Mesenchymal stem cell (in vitro differentiated cells and primary cell): Measurements from ENCODE around the gene CILP2.

Experiments
- DNase-seq: peaks from one replicate; pipeline ENCODE4 v3.0.0-alpha.2; 2013
- H2AFZ ChIP-seq: one replicate; pipeline ENCODE4 v1.6.1; 2013; ENCODE audit warnings: low read depth, mild to moderate bottlenecking, control low read depth, inconsistent platforms, low read length, moderate library complexity
- H2AK5ac ChIP-seq: 2 replicates; pipeline ENCODE4 v1.6.1; 2013; ENCODE audit warnings: low read length, moderate library complexity, mild to moderate bottlenecking, inconsistent platforms; ENCODE audit not compliant: severe bottlenecking
- H2BK120ac ChIP-seq: one replicate; pipeline ENCODE4 v1.6.1; 2013; ENCODE audit warnings: low read depth, mild to moderate bottlenecking, inconsistent platforms, low read length, moderate library complexity
- H2BK12ac ChIP-seq, 2 experiments: one replicate each; pipeline ENCODE4 v1.6.1; 2013; ENCODE audit warnings: inconsistent platforms in 2 of 2, low read length in 2 of 2, mild to moderate bottlenecking in 2 of 2, moderate library complexity in 2 of 2, control low read depth in 1 of 2
- H2BK15ac ChIP-seq: one replicate; pipeline ENCODE4 v1.6.1; 2013; ENCODE audit warnings: mild to moderate bottlenecking, low read depth, inconsistent platforms; ENCODE audit not compliant: poor library complexity, severe bottlenecking
- H2BK5ac ChIP-seq: 2 replicates; pipeline ENCODE4 v1.6.1; 2013; ENCODE audit warnings: low read depth, mild to moderate bottlenecking, low read length, control low read depth, inconsistent platforms; ENCODE audit not compliant: poor library complexity, severe bottlenecking
- H3K14ac ChIP-seq, 2 experiments: one replicate each; pipeline ENCODE4 v1.6.1; 2013; ENCODE audit warnings: inconsistent platforms in 2 of 2, low read length in 2 of 2, control low read depth in 1 of 2, mild to moderate bottlenecking in 1 of 2, moderate library complexity in 1 of 2
- H3K18ac ChIP-seq, 2 experiments: one replicate each; pipeline ENCODE4 v1.6.1; 2013; ENCODE audit warnings: inconsistent platforms in 2 of 2, low read length in 2 of 2, control low read depth in 1 of 2, low read depth in 1 of 2, mild to moderate bottlenecking in 1 of 2
- H3K23ac ChIP-seq, 2 experiments: one replicate each; pipeline ENCODE4 v1.6.1; 2013; ENCODE audit warnings: inconsistent platforms in 2 of 2, low read length in 2 of 2, mild to moderate bottlenecking in 2 of 2, moderate library complexity in 2 of 2, control low read depth in 1 of 2
- H3K27ac ChIP-seq: 2 replicates; pipeline ENCODE4 v1.5.1; 2013; ENCODE audit warnings: mild to moderate bottlenecking, moderate library complexity, low read length, control low read depth, inconsistent platforms; ENCODE audit not compliant: poor library complexity, severe bottlenecking
- H3K27me3 ChIP-seq, 2 experiments: 2 replicates each; pipeline versions ENCODE4 v1.6.1 to v1.7.0; 2013; ENCODE audit warnings: low read length in 2 of 2, mild to moderate bottlenecking in 2 of 2, moderate library complexity in 2 of 2, control low read depth in 1 of 2, inconsistent platforms in 1 of 2; ENCODE audit not compliant: control insufficient read depth in 1 of 2, insufficient read depth in 1 of 2
- H3K36me3 ChIP-seq, 2 experiments: 2 replicates each; pipeline versions ENCODE4 v1.6.1 to v1.7.0; 2013; ENCODE audit warnings: low read length in 2 of 2, control low read depth in 1 of 2, inconsistent platforms in 1 of 2, low read depth in 1 of 2, mild to moderate bottlenecking in 1 of 2; ENCODE audit not compliant: insufficient read depth in 2 of 2, control insufficient read depth in 1 of 2
- H3K4ac ChIP-seq, 2 experiments: one replicate each; pipeline ENCODE4 v1.6.1; 2013; ENCODE audit warnings: inconsistent platforms in 2 of 2, low read length in 2 of 2, mild to moderate bottlenecking in 2 of 2, moderate library complexity in 2 of 2, control low read depth in 1 of 2, low read depth in 1 of 2
- H3K4me1 ChIP-seq: 2 replicates; pipeline ENCODE4 v1.6.1; 2013; ENCODE audit warnings: low read depth, low read length, control low read depth; ENCODE audit not compliant: control insufficient read depth, insufficient read depth
- H3K4me2 ChIP-seq: 2 replicates; pipeline ENCODE4 v1.6.1; 2013; ENCODE audit warnings: low read length, mild to moderate bottlenecking, inconsistent platforms; ENCODE audit not compliant: poor library complexity, severe bottlenecking
- H3K4me3 ChIP-seq, 2 experiments: 2 replicates each; pipeline versions ENCODE4 v1.5.1 to v1.7.0; 2013; ENCODE audit warnings: low read length in 2 of 2, mild to moderate bottlenecking in 2 of 2, control low read depth in 1 of 2, low read depth in 1 of 2; ENCODE audit not compliant: insufficient read depth in 1 of 2
- H3K79me1 ChIP-seq: replicated peaks from 2 replicates; pipeline ENCODE4 v1.6.1; 2013; ENCODE audit warnings: mild to moderate bottlenecking, control low read depth, low read length, inconsistent platforms; ENCODE audit not compliant: poor library complexity, severe bottlenecking
- H3K9ac ChIP-seq: 2 replicates; pipeline ENCODE4 v1.7.0; 2013; ENCODE audit warnings: mild to moderate bottlenecking, low read length, moderate library complexity
- H3K9me3 ChIP-seq: 2 replicates; pipeline ENCODE4 v1.7.0; 2013; ENCODE audit warnings: mild to moderate bottlenecking, low read length; ENCODE audit not compliant: control insufficient read depth
- H4K8ac ChIP-seq: one replicate; pipeline ENCODE4 v1.6.1; 2013; ENCODE audit warnings: inconsistent platforms, mild to moderate bottlenecking, low read length, moderate library complexity
- H4K91ac ChIP-seq: one replicate; pipeline ENCODE4 v1.6.1; 2013; ENCODE audit warnings: mild to moderate bottlenecking, low read length, inconsistent platforms
- WGBS: methylation state at CpG from one replicate; pipeline ENCODE4 v1.1.7; 2013; ENCODE audit warnings: mixed read lengths; 5-methylcytosine and 5-hydroxymethylcytosine counted together

CILP2 gene

DNA sequence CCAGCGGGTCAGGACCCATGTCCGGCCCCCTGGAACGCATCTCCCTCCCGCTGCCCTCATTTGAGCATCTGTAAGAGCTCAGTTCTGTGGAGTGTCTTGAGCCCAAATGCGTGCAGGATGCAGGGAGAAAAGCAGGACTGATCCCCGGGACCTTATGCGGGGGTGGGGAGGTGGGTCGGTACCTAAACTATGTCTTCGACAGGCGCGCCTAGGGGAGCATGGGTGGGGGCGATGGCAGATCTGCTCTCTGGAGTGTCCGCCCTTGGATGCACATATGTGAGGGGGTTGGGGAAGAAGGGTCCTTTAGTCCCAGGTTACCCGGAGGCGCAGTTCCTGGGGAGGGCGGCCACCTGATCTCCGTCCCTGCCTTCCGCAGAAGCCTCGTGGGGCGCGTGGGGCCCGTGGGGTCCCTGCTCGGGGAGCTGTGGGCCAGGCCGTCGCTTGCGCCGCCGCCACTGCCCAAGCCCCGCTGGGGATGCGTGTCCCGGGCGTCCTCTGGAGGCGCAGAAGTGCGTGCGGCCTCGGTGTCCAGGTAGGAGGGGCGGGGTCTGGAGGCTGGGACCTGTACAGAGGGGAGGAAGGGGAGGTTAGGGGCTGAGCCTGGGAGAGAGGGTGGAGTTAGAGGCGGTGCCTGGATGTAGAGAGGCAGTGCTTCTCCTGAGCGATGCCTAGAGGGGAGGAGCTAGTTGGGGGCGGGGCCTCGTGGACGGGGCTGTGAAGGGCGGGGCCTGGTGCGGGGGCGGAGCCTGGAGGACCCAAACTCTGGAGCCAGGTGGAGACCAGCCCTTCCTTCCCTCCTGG, 2.9 kb downstream of the CILP2 start:
- H3K4me3 ChIP-seq = no peak overlapping the region
- H2BK120ac ChIP-seq = no peak overlapping the region
- H2AFZ ChIP-seq = peak overlapping the region; percentile 29
- 20% methylated on average over 45 of the region's 45 CpGs for WGBS
- no peak overlapping the region for H3K4me2 ChIP-seq
- H4K8ac ChIP-seq = no peak overlapping the region
- no peak overlapping the region for H2BK15ac ChIP-seq
- peaks cover 0 to 9% of the 10 kb centered on the region in 2 experiments for H3K36me3 ChIP-seq
- H2BK12ac ChIP-seq = no peak overlapping the region
- peak overlapping the region in 1 of 2 experiments; percentile 34 for H3K18ac ChIP-seq
- H3K4me1 ChIP-seq = peaks cover 14% of the 10 kb centered on the region
- H3K79me1 ChIP-seq = no peaks in the 10 kb centered on the region
- DNase-seq = peak; percentile 43
- H3K23ac ChIP-seq = no peak overlapping the region
- no peak overlapping the region for H2AK5ac ChIP-seq
- H3K27me3 ChIP-seq = peaks cover 7 to 66% of the 10 kb centered on the region in 2 experiments
- H3K9ac ChIP-seq = no peak overlapping the region
- H2BK5ac ChIP-seq = no peak overlapping the region
- no peak overlapping the region for H4K91ac ChIP-seq
- no peak overlapping the region for H3K14ac ChIP-seq
- no peak overlapping the region for H3K27ac ChIP-seq
- H3K9me3 ChIP-seq = no peaks in the 10 kb centered on the region
- no peak overlapping the region for H3K4ac ChIP-seq

- DNase-seq = no peak
- Histone ChIP-seq H4K91ac (no peak overlapping the region), H2AFZ (no peak overlapping the region), H2BK5ac (no peak overlapping the region), H3K9me3 (no peaks in the 10 kb centered on the region), H3K4me2 (no peak overlapping the region), H3K36me3 (peaks cover 0 to 8% of the 10 kb centered on the region in 2 experiments), H2AK5ac (no peak overlapping the region), H3K14ac (peak overlapping the region in 1 of 2 experiments; percentile 36), H4K8ac (no peak overlapping the region), H3K4ac (no peak overlapping the region), H3K18ac (no peak overlapping the region), H2BK12ac (no peak overlapping the region), H3K27me3 (peaks cover 7 to 72% of the 10 kb centered on the region in 2 experiments), H3K79me1 (no peaks in the 10 kb centered on the region), H3K4me1 (peaks cover 14% of the 10 kb centered on the region), H2BK120ac (no peak overlapping the region), H3K23ac (no peak overlapping the region), H3K27ac (no peak overlapping the region), H3K4me3 (no peak overlapping the region), H3K9ac (no peak overlapping the region), H2BK15ac (no peak overlapping the region)
- 91% methylated on average over 16 of the region's 16 CpGs for WGBS
Measured at GRCh38 chr19:19541616-19542015, 3.6 kb downstream of the CILP2 start.

GRCh38 chr19:19542507-19542906, 4.4 kb downstream of the CILP2 start:
- Histone ChIP-seq H3K4me3 (peak overlapping the region in 1 of 2 experiments; percentile 12), H2BK120ac (no peak overlapping the region), H3K14ac (no peak overlapping the region), H2BK15ac (no peak overlapping the region), H3K9me3 (no peaks in the 10 kb centered on the region), H3K79me1 (no peaks in the 10 kb centered on the region), H4K91ac (no peak overlapping the region), H3K23ac (no peak overlapping the region), H3K4me2 (no peak overlapping the region), H4K8ac (no peak overlapping the region), H3K27ac (no peak overlapping the region), H3K9ac (no peak overlapping the region), H3K4me1 (peaks cover 14% of the 10 kb centered on the region), H3K27me3 (peaks cover 7 to 81% of the 10 kb centered on the region in 2 experiments), H2BK5ac (no peak overlapping the region), H2BK12ac (no peak overlapping the region), H3K18ac (no peak overlapping the region), H2AK5ac (no peak overlapping the region), H3K4ac (no peak overlapping the region), H3K36me3 (peaks cover 0 to 8% of the 10 kb centered on the region in 2 experiments), H2AFZ (no peak overlapping the region)
- WGBS = 93% methylated on average over 12 of the region's 12 CpGs
- DNase-seq = no peak

- Histone ChIP-seq H3K14ac (no peak overlapping the region), H3K4me3 (no peak overlapping the region), H2BK15ac (no peak overlapping the region), H3K9me3 (no peaks in the 10 kb centered on the region), H4K8ac (no peak overlapping the region), H2AFZ (no peak overlapping the region), H3K36me3 (peaks cover 0 to 8% of the 10 kb centered on the region in 2 experiments), H3K27ac (no peak overlapping the region), H3K4me2 (no peak overlapping the region), H4K91ac (no peak overlapping the region), H2BK12ac (no peak overlapping the region), H2AK5ac (no peak overlapping the region), H3K79me1 (no peaks in the 10 kb centered on the region), H3K9ac (no peak overlapping the region), H2BK5ac (no peak overlapping the region), H3K4ac (no peak overlapping the region), H3K4me1 (peaks cover 14% of the 10 kb centered on the region), H3K23ac (no peak overlapping the region), H2BK120ac (no peak overlapping the region), H3K27me3 (peaks cover 7 to 82% of the 10 kb centered on the region in 2 experiments), H3K18ac (no peak overlapping the region)
- 93% methylated on average over 13 of the region's 13 CpGs for WGBS
- no peak for DNase-seq
Measured at GRCh38 chr19:19543101-19543500, 5.0 kb downstream of the CILP2 start.
